ENCODE results near the gene SCAMP2.

DNA sequence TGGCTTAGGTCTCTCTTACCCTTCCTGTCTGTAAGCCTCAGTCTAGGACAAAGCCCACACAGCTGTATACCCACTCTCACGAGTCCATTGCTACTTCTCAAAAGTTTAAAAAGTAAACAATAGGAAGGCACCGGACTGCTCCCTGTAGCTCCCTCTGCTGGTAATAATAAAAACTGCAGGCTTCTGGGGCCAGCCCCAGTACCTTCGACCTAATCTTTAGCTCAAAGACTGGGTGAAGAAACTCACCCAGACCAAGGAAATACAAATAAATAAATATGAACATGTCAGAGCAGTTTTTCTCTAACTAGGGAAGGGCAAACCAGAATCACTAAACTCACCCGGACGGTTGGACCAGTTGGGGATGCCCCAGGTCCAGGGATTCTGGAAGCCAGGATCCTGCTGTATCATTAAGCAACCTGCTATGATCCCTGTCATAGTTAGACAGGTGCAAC is 28.5 kb upstream of the SCAMP2 start:
- TF ChIP-seq, protein P1, sequence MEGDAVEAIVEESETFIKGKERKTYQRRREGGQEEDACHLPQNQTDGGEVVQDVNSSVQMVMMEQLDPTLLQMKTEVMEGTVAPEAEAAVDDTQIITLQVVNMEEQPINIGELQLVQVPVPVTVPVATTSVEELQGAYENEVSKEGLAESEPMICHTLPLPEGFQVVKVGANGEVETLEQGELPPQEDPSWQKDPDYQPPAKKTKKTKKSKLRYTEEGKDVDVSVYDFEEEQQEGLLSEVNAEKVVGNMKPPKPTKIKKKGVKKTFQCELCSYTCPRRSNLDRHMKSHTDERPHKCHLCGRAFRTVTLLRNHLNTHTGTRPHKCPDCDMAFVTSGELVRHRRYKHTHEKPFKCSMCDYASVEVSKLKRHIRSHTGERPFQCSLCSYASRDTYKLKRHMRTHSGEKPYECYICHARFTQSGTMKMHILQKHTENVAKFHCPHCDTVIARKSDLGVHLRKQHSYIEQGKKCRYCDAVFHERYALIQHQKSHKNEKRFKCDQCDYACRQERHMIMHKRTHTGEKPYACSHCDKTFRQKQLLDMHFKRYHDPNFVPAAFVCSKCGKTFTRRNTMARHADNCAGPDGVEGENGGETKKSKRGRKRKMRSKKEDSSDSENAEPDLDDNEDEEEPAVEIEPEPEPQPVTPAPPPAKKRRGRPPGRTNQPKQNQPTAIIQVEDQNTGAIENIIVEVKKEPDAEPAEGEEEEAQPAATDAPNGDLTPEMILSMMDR (IDR thresholded peaks at IDR 0.05; ENCODE audit: low read depth, low read length, missing input control), result peak; percentile 91
- TF ChIP-seq, protein P2, sequence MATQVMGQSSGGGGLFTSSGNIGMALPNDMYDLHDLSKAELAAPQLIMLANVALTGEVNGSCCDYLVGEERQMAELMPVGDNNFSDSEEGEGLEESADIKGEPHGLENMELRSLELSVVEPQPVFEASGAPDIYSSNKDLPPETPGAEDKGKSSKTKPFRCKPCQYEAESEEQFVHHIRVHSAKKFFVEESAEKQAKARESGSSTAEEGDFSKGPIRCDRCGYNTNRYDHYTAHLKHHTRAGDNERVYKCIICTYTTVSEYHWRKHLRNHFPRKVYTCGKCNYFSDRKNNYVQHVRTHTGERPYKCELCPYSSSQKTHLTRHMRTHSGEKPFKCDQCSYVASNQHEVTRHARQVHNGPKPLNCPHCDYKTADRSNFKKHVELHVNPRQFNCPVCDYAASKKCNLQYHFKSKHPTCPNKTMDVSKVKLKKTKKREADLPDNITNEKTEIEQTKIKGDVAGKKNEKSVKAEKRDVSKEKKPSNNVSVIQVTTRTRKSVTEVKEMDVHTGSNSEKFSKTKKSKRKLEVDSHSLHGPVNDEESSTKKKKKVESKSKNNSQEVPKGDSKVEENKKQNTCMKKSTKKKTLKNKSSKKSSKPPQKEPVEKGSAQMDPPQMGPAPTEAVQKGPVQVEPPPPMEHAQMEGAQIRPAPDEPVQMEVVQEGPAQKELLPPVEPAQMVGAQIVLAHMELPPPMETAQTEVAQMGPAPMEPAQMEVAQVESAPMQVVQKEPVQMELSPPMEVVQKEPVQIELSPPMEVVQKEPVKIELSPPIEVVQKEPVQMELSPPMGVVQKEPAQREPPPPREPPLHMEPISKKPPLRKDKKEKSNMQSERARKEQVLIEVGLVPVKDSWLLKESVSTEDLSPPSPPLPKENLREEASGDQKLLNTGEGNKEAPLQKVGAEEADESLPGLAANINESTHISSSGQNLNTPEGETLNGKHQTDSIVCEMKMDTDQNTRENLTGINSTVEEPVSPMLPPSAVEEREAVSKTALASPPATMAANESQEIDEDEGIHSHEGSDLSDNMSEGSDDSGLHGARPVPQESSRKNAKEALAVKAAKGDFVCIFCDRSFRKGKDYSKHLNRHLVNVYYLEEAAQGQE (IDR thresholded peaks at IDR 0.05), result no peak
- TF ChIP-seq GABPA (IDR thresholded peaks at IDR 0.05 in 1 of 2, conservative IDR thresholded peaks at IDR 0.05 in 1 of 2), result no peak
- no peak for TF ChIP-seq SP1 (IDR thresholded peaks at IDR 0.05)
- TF ChIP-seq EGR1 (IDR thresholded peaks at IDR 0.05; ENCODE audit: low read depth in 2 of 2), result no peak
- TF ChIP-seq, protein P3, sequence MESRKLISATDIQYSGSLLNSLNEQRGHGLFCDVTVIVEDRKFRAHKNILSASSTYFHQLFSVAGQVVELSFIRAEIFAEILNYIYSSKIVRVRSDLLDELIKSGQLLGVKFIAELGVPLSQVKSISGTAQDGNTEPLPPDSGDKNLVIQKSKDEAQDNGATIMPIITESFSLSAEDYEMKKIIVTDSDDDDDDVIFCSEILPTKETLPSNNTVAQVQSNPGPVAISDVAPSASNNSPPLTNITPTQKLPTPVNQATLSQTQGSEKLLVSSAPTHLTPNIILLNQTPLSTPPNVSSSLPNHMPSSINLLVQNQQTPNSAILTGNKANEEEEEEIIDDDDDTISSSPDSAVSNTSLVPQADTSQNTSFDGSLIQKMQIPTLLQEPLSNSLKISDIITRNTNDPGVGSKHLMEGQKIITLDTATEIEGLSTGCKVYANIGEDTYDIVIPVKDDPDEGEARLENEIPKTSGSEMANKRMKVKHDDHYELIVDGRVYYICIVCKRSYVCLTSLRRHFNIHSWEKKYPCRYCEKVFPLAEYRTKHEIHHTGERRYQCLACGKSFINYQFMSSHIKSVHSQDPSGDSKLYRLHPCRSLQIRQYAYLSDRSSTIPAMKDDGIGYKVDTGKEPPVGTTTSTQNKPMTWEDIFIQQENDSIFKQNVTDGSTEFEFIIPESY (IDR thresholded peaks at IDR 0.05), result no peak
- TF ChIP-seq, protein P4, sequence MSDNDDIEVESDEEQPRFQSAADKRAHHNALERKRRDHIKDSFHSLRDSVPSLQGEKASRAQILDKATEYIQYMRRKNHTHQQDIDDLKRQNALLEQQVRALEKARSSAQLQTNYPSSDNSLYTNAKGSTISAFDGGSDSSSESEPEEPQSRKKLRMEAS (IDR thresholded peaks at IDR 0.05), result no peak

Measured in liver (tissue), 3 donors.